Stomach (tissue), 9 donors: Measurements from ENCODE around the gene FABP6. TPM values are rescaled to one million over a fixed set of nuclear protein-coding genes. Genes with fewer than 3 reads are reported as not detected.
A peak's percentile ranks its signal among the peaks of the same experiment; 100 is the strongest.

Experiments
- DNase-seq, 2 donors: peaks; one replicate each; pipeline versions ENCODE4 v3.0.0 to v3.0.0-alpha.2; 2013 to 2019
- H3K27ac ChIP-seq, 5 donors: fragments of 200-600 bp in 4 of 5; sonication (generic) in 4 of 5; one replicate each; pipeline ENCODE4 v1.5.1; 2013 to 2019; ENCODE audit warnings: mild to moderate bottlenecking in 1 of 5, moderate library complexity in 1 of 5
- H3K27me3 ChIP-seq, 3 donors: fragments of 200-600 bp; sonication (generic); one replicate each; pipeline ENCODE4 v1.5.1; 2017 to 2019; ENCODE audit warnings: mixed run types in 1 of 3
- H3K36me3 ChIP-seq, 4 donors: fragments of 200-600 bp; sonication (generic); 1 replicate in 3 of 4; 2 replicates in 1 of 4; pipeline ENCODE4 v1.5.1; 2016 to 2019
- H3K4me1 ChIP-seq, 4 donors: fragments of 200-600 bp; sonication (generic); one replicate each; pipeline ENCODE4 v1.5.1; 2016 to 2019
- H3K4me3 ChIP-seq, 4 donors: fragments of 200-600 bp; sonication (generic) in 3 of 4; one replicate each; pipeline ENCODE4 v1.5.1; 2016 to 2019; ENCODE audit warnings: mild to moderate bottlenecking in 1 of 4
- H3K9me3 ChIP-seq, 4 donors: fragments of 200-600 bp; sonication (generic); one replicate each; pipeline ENCODE4 v1.5.1; 2016 to 2019
- CTCF ChIP-seq, 7 experiments: fragments of 450-650 bp in 4 of 7; fragments of 200-600 bp in 3 of 7; sonication (generic) in 3 of 7; IDR thresholded peaks; one replicate each; pipeline ENCODE4 v1.5.1; 2016 to 2019; ENCODE audit warnings: antibody characterized with exemption in 7 of 7, control low read depth in 2 of 7, mild to moderate bottlenecking in 1 of 7
- EP300 ChIP-seq: sonication (generic); formaldehyde crosslinking; IDR thresholded peaks from one replicate; pipeline ENCODE4 v1.6.1; 2017; ENCODE audit warnings: antibody characterized with exemption
- POLR2A ChIP-seq, 4 donors: fragments of 450-650 bp; IDR thresholded peaks; one replicate each; pipeline ENCODE4 v1.6.1; 2016; ENCODE audit warnings: antibody characterized with exemption in 4 of 4, control low read depth in 2 of 4, mild to moderate bottlenecking in 1 of 4, moderate library complexity in 1 of 4
- POLR2AphosphoS5 ChIP-seq, 3 donors: sonication (generic); formaldehyde crosslinking; IDR thresholded peaks; one replicate each; pipeline ENCODE4 v1.6.1; 2016; ENCODE audit warnings: antibody characterized with exemption in 3 of 3
- whole genome bisulfite sequencing, 5 donors: extraction: QIAGEN DNeasy Blood & Tissue Kit in 3 of 5; methylation state at CpG; one replicate each; pipeline versions ENCODE4 v1.1.5 to v1.1.7; 2013 to 2018; 5-methylcytosine and 5-hydroxymethylcytosine counted together
- intact Hi-C: fragments of 100-400 bp; cut with DNase I; formaldehyde crosslinking; loops from one replicate; pipeline ENCODE4 v1.15.1; 2023; ENCODE audit warnings: low total_unique reads
- polyA plus RNA-seq, 3 donors: library from polyadenylated mRNA; stranded (reverse); fragments of 200-250 nt; gene quantifications; one replicate each; pipeline ENCODE4 v1.2.3, GENCODE V29; 2013
- total RNA-seq, 5 donors: library from RNA; depleted of rRNA; stranded (reverse); fragments of >200 nt; gene quantifications; one replicate each; pipeline versions ENCODE4 v1.1.0 to v1.2.3, GENCODE V29; 2014 to 2016
- donor health status: healthy with polysubstance abuse.
- donor health status: Bipolar disorder and iron deficiency.
- donor health status: healthy.

FABP6 gene
- total and polyA plus RNA-seq, 8 donors, result 0.50 to 6.1 (median 1.9) TPM; not detected in 5

GRCh38 chr5:160260881-160261815, 31.8 kb downstream of the FABP6 start:
- Histone ChIP-seq H3K4me3 (no peak overlapping the region), H3K27me3 (no peaks in the 10 kb centered on the region), H3K27ac (peak overlapping the region in 4 of 5 donors; percentile 13 to 59 (median 38)), H3K4me1 (peaks cover 14 to 27% (median 23%) of the 10 kb centered on the region in 4 donors), H3K9me3 (no peaks in the 10 kb centered on the region), H3K36me3 (peaks cover 0 to 3% (median 0%) of the 10 kb centered on the region in 4 donors)
- 32 to 44% (median 38%) methylated on average over 20 to 22 of the region's 22 CpGs for WGBS, 5 donors
- intact Hi-C loops, result no loop called here
- peak; percentile 74 to 95 for DNase-seq
- TF ChIP-seq POLR2AphosphoS5 (IDR thresholded peaks at IDR 0.05) (peak in 2 of 3 donors; percentile 55 to 93), CTCF (IDR thresholded peaks at IDR 0.05) (no peak)

GRCh38 chr5:160262151-160263074, 33.1 kb downstream of the FABP6 start:
- intact Hi-C loops, result no loop called here
- no peaks in the 10 kb centered on the region for H3K27me3 ChIP-seq
- DNase-seq, result peak in 1 of 2 donors; percentile 50
- 34 to 65% (median 48%) methylated on average over 16 of the region's 16 CpGs for WGBS, 5 donors
- H3K36me3 ChIP-seq, result peaks cover 0 to 3% (median 0%) of the 10 kb centered on the region in 4 donors
- TF ChIP-seq CTCF (IDR thresholded peaks at IDR 0.05) (no peak), EP300 (no peak), POLR2A (IDR thresholded peaks at IDR 0.05) (no peak), POLR2AphosphoS5 (IDR thresholded peaks at IDR 0.05) (no peak)
- H3K4me1 ChIP-seq, result peaks cover 14 to 27% (median 23%) of the 10 kb centered on the region in 4 donors
- H3K27ac ChIP-seq, result peak overlapping the region in 2 of 5 donors; percentile 3 to 17
- H3K9me3 ChIP-seq, result no peaks in the 10 kb centered on the region
- H3K4me3 ChIP-seq, result no peak overlapping the region

GRCh38 chr5:160263326-160263855, 34.1 kb downstream of the FABP6 start:
- TF ChIP-seq CTCF (IDR thresholded peaks at IDR 0.05) (no peak), POLR2AphosphoS5 (IDR thresholded peaks at IDR 0.05) (no peak), POLR2A (IDR thresholded peaks at IDR 0.05) (no peak), EP300 (no peak)
- Histone ChIP-seq H3K4me1 (peaks cover 14 to 29% (median 24%) of the 10 kb centered on the region in 4 donors), H3K27ac (no peak overlapping the region), H3K9me3 (no peaks in the 10 kb centered on the region), H3K27me3 (no peaks in the 10 kb centered on the region), H3K4me3 (no peak overlapping the region), H3K36me3 (peaks cover 0 to 3% (median 0%) of the 10 kb centered on the region in 4 donors)
- 75 to 85% (median 77%) methylated on average over 4 of the region's 4 CpGs for WGBS, 5 donors
- DNase-seq, result no peak
- intact Hi-C loops, result no loop called here

- intact Hi-C loops, result no loop called here
- no peak for DNase-seq
- Histone ChIP-seq H3K4me1 (peaks cover 18 to 45% (median 30%) of the 10 kb centered on the region in 4 donors), H3K9me3 (no peaks in the 10 kb centered on the region), H3K36me3 (no peaks in the 10 kb centered on the region), H3K27me3 (no peaks in the 10 kb centered on the region), H3K4me3 (no peak overlapping the region), H3K27ac (no peak overlapping the region)
- TF ChIP-seq EP300, result no peak
- TF ChIP-seq POLR2AphosphoS5 (IDR thresholded peaks at IDR 0.05), result no peak
- 84 to 94% (median 91%) methylated on average over 5 of the region's 5 CpGs for WGBS, 5 donors
These were observed 36.7 kb downstream of the FABP6 start for GRCh38 chr5:160266044-160266443.
